ENCODE results near the gene BAG2.

DNA sequence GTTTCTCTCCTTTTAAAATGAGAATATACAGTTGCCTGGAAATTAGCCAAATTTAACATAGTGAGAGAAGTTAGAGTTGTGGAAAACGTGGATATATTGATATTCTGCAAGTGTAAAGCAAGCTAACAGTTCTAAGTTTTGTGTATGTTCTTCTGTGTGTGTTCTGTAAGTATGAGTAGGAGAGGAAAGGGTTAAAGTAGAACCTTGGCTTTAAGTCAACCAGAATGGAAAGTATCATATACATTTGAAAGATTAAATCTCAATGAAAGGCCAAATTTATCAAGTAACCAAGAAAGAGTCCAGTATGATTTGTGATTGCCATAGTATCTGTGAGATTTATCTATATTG is 30.0 kb upstream of the BAG2 start:
- TF ChIP-seq POLR2AphosphoS5 (IDR thresholded peaks at IDR 0.05; ENCODE audit: low read depth, low read length) (no peak), SIN3A (IDR thresholded peaks at IDR 0.05; ENCODE audit: borderline replicate concordance, insufficient read depth, low read depth, low read length) (no peak)
- TF ChIP-seq, protein P1, sequence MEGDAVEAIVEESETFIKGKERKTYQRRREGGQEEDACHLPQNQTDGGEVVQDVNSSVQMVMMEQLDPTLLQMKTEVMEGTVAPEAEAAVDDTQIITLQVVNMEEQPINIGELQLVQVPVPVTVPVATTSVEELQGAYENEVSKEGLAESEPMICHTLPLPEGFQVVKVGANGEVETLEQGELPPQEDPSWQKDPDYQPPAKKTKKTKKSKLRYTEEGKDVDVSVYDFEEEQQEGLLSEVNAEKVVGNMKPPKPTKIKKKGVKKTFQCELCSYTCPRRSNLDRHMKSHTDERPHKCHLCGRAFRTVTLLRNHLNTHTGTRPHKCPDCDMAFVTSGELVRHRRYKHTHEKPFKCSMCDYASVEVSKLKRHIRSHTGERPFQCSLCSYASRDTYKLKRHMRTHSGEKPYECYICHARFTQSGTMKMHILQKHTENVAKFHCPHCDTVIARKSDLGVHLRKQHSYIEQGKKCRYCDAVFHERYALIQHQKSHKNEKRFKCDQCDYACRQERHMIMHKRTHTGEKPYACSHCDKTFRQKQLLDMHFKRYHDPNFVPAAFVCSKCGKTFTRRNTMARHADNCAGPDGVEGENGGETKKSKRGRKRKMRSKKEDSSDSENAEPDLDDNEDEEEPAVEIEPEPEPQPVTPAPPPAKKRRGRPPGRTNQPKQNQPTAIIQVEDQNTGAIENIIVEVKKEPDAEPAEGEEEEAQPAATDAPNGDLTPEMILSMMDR (IDR thresholded peaks at IDR 0.05) = no peak
- TF ChIP-seq, protein P2, sequence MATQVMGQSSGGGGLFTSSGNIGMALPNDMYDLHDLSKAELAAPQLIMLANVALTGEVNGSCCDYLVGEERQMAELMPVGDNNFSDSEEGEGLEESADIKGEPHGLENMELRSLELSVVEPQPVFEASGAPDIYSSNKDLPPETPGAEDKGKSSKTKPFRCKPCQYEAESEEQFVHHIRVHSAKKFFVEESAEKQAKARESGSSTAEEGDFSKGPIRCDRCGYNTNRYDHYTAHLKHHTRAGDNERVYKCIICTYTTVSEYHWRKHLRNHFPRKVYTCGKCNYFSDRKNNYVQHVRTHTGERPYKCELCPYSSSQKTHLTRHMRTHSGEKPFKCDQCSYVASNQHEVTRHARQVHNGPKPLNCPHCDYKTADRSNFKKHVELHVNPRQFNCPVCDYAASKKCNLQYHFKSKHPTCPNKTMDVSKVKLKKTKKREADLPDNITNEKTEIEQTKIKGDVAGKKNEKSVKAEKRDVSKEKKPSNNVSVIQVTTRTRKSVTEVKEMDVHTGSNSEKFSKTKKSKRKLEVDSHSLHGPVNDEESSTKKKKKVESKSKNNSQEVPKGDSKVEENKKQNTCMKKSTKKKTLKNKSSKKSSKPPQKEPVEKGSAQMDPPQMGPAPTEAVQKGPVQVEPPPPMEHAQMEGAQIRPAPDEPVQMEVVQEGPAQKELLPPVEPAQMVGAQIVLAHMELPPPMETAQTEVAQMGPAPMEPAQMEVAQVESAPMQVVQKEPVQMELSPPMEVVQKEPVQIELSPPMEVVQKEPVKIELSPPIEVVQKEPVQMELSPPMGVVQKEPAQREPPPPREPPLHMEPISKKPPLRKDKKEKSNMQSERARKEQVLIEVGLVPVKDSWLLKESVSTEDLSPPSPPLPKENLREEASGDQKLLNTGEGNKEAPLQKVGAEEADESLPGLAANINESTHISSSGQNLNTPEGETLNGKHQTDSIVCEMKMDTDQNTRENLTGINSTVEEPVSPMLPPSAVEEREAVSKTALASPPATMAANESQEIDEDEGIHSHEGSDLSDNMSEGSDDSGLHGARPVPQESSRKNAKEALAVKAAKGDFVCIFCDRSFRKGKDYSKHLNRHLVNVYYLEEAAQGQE (IDR thresholded peaks at IDR 0.05; ENCODE audit: insufficient read depth in 1 of 2, low read depth in 2 of 2, low read length in 1 of 2) = no peak
